ENCODE measurements around the gene TSPAN7.

The TSPAN7 gene

DNA sequence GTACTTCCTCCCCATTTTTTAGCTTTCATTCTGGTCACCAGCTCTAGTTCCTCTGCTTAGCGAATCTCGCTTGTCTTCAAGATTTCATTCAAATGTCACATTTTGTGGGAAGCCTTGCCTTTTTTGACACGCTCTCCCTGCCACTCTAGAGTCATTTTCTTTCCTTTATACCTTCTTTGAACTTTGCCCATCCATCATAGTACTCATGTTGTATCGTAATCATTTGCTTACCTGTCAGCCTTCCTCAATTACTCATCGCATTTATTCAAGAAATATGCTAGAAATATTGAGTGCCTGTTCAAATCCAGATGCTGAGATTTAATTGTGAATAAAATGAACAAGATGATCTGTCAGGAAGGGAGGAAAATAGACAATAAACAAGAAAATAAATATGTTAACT, 21.8 kb downstream of the TSPAN7 start:
- in situ Hi-C loops (cut with HindIII; ENCODE audit: low sequenced_read_pairs) = no loop called here

DNA sequence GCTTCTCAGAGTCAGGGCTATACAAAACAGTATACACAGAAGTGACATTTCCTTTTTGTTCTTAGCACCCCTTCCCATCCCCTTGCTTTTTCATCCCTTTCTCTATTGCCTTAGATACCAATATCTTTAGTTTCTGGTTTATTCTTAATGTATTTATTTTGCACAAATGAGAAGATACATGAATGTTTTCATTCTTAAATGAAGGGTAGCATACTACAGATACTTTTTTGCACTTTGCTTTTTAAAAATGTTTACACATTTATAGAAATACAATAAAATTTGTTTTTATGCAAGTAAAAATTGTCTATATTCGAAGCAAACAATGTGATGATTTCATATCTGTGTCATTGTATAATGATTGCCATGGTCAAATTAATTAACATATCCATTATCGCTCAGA, 33.1 kb downstream of the TSPAN7 start:
- in situ Hi-C loops (cut with HindIII; ENCODE audit: low sequenced_read_pairs) = no loop called here

- in situ Hi-C loops (cut with HindIII; ENCODE audit: low sequenced_read_pairs) = no loop called here
Measured at GRCh38 chrX:38595801-38596200, 34.5 kb downstream of the TSPAN7 start.

DNA sequence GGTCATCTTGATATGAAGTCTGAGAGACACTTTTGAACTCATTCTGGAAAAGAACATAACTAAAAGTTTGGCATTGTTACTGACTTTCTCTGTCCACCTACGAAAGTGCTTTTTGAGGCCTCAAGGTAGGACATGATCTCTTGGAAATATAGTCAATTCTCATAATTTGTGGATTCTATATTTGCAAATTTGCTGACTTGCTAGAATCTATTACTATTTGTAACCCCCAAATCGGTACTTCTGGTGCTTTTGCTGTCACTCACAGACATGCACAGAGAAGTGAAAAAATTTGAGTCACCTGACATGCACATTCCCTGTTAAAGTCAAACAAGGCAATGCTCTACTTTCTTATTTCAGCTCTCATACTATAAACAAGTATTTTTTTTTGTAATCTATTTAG, 35.6 kb downstream of the TSPAN7 start:
- in situ Hi-C loops (cut with HindIII; ENCODE audit: low sequenced_read_pairs) = no loop called here

- in situ Hi-C loops (cut with HindIII; ENCODE audit: low sequenced_read_pairs) = no loop called here
Measured at GRCh38 chrX:38599796-38600755, 38.7 kb downstream of the TSPAN7 start.

DNA sequence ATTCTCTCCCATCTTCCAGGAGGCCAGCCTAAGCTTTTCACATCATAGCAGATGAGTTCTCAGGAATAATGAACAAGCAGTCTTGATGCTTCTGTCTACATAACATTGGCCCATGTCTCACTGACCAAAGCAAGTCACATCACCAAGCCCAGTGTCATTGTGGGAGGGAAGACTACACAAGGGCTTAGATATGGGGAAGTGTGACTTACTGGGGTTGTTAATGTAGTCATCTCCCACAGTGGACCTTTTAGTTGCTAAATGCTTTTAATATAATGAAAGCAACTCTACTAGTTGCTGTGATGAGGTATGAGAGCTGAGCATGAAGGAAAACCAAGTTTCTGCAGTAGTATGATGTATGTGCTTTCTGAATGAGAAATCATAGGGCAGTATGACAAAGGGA, 40.5 kb downstream of the TSPAN7 start:
- in situ Hi-C loops (cut with HindIII; ENCODE audit: low sequenced_read_pairs) = no loop called here

- in situ Hi-C loops (cut with HindIII; ENCODE audit: low sequenced_read_pairs) = no loop called here
Measured at GRCh38 chrX:38606821-38607220, 45.5 kb downstream of the TSPAN7 start.

- in situ Hi-C loops (cut with HindIII; ENCODE audit: low sequenced_read_pairs) = no loop called here
Measured at GRCh38 chrX:38607976-38608375, 46.6 kb downstream of the TSPAN7 start.

GRCh38 chrX:38610849-38611248, 49.5 kb downstream of the TSPAN7 start:
- in situ Hi-C loops (cut with HindIII; ENCODE audit: low sequenced_read_pairs) = no loop called here

GRCh38 chrX:38612281-38612680, 50.9 kb downstream of the TSPAN7 start:
- in situ Hi-C loops (cut with HindIII; ENCODE audit: low sequenced_read_pairs) = no loop called here

DNA sequence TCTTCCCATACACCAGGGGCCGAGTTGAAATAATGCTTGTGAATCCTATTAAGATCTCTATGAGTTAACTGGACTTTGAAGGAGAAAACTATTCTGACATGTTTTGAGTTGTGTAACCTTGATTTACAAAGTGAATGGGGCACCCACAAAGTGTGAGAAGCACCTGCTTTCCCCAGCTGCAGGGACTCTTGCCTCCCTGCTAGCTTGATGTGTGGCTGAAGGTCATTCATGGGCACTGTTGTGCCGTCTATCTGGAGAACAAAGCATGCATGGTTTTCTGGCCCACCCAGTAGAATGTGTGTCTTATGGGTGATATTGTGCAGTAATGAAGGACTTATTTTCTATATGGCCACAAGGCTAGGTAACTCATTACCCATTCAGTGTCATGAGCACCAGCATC, 53.1 kb downstream of the TSPAN7 start:
- in situ Hi-C loops (cut with HindIII; ENCODE audit: low sequenced_read_pairs) = no loop called here

DNA sequence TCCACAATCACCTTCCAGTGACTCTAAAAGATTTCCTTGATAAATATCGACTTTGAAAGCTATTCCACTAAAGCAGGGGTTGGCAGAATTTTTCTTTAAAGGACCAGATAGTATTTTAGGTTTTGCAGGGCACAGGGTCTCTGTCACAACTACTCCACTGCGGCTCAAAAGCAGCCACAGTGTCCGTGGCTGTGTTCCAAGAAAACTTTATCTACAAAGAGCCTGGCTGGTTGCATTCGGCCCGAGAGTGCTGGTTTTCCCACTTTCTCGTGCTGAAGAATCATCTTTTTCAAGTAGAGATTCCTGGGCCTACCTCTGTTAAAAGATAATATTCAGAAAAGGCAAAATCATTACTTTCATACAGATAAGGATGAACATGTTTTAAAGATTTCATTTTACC, 55.6 kb downstream of the TSPAN7 start:
- in situ Hi-C loops (cut with HindIII; ENCODE audit: low sequenced_read_pairs) = no loop called here

- in situ Hi-C loops (cut with HindIII; ENCODE audit: low sequenced_read_pairs) = no loop called here
Measured at GRCh38 chrX:38618180-38618579, 56.8 kb downstream of the TSPAN7 start.

DNA sequence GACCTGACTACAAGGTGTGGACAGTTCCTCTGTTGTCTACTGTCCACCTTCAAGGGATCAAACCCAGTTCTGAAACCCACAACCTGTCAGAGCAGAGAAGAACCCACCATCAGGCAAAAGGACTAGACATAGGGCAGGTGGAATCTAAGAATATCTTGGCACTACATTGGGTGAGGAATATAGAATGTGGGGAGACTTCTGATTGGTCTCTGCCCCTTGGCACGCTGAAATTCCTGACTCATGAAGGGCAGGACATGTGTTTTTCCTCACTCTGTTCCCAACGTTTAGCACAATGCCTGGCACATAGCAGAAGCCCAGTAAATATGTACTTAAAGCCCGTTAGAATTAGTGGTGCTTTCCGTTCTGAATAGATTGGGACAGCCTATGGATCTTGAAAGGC, 59.3 kb downstream of the TSPAN7 start:
- in situ Hi-C loops (cut with HindIII; ENCODE audit: low sequenced_read_pairs) = no loop called here

GRCh38 chrX:38626296-38626695, 65.0 kb downstream of the TSPAN7 start:
- in situ Hi-C loops (cut with HindIII; ENCODE audit: low sequenced_read_pairs) = no loop called here

DNA sequence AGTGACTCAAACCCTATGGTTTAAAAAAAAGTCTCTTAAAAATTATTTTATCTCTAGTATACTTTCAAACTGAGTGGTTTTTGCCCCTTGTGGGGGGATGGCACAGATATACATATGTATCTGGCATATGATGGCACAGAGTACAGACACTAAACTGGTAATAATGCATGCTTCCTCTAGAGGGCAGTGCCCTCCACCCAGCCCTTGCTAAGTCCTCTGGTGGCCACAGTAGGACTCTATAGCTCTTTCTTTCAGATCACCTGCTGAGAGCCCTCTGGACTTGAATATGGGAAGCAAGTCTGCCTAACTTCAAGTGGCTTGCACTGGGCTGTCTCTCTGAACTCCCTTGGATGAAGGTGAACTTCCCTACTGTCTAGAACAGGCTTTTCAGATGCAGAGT, 66.3 kb downstream of the TSPAN7 start:
- in situ Hi-C loops (cut with HindIII; ENCODE audit: low sequenced_read_pairs) = no loop called here

DNA sequence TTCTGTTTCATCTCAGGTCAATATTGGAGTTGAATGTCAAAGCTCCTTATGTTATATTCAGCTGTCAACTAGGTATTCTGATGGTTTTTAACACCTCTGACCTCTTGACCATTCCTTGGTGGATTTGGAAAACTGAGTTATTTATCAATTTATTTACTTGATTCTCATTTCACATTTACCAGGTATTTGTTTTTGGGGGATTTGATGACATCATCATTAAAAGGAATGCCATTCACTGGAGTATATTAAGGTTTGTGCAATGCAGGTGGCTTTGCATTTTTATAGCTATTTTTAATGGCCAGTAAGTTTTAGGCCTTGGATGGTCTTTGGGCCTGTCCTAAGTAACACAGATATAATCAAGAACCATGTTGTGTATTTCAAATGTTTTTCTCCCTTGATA, 67.2 kb downstream of the TSPAN7 start:
- in situ Hi-C loops (cut with HindIII; ENCODE audit: low sequenced_read_pairs) = no loop called here

- in situ Hi-C loops (cut with HindIII; ENCODE audit: low sequenced_read_pairs) = no loop called here
Measured at GRCh38 chrX:38632516-38632915, 71.2 kb downstream of the TSPAN7 start.

GRCh38 chrX:38634665-38635064, 73.3 kb downstream of the TSPAN7 start:
- in situ Hi-C loops (cut with HindIII; ENCODE audit: low sequenced_read_pairs) = no loop called here

GRCh38 chrX:38636949-38637819, 75.8 kb downstream of the TSPAN7 start:
- in situ Hi-C loops (cut with HindIII; ENCODE audit: low sequenced_read_pairs) = no loop called here

GRCh38 chrX:38638952-38639529, 77.7 kb downstream of the TSPAN7 start:
- in situ Hi-C loops (cut with HindIII; ENCODE audit: low sequenced_read_pairs) = no loop called here

Measured in endothelial cell of hepatic sinusoid (primary cell).